Omental fat pad (tissue), 4 donors: ENCODE results near the gene BAX. TPM values are rescaled to one million over a fixed set of nuclear protein-coding genes. Genes with fewer than 3 reads are reported as not detected.

Experiments used
- ATAC-seq: fragments of 150-250 bp; one replicate; pipeline ENCODE4 v1.9.1; 2016; ENCODE audit warnings: mild to moderate bottlenecking, moderate library complexity; ENCODE audit not compliant: low FRiP score
- DNase-seq: peaks from one replicate; pipeline ENCODE4 v3.0.0-alpha.2; 2019; ENCODE audit warnings: low spot score
- CTCF ChIP-seq, 3 donors: fragments of 450-650 bp; IDR thresholded peaks; one replicate each; pipeline ENCODE4 v1.5.1; 2016 to 2017; ENCODE audit warnings: antibody characterized with exemption in 3 of 3, mild to moderate bottlenecking in 3 of 3, moderate library complexity in 2 of 3
- total RNA-seq, 4 donors: library from RNA; depleted of rRNA; stranded (reverse); fragments of >200 nt; gene quantifications; one replicate each; pipeline ENCODE4 v1.1.0, GENCODE V29; 2016

BAX gene
- total RNA-seq, 4 donors from 2014 or later: 26.4 to 64.2 (median 37.3) TPM

- DNase-seq (no peak), ATAC-seq (no peak)
- TF ChIP-seq CTCF (IDR thresholded peaks at IDR 0.05): no peak
Measured at GRCh38 chr19:48970139-48970766, 15.6 kb downstream of the BAX start.

- TF ChIP-seq CTCF (IDR thresholded peaks at IDR 0.05): peak in 1 of 3 donors; percentile 82
- peak; percentile 37 for ATAC-seq
- DNase-seq: peak; percentile 94
Measured at GRCh38 chr19:48970923-48971395, 16.3 kb downstream of the BAX start.

- ATAC-seq (no peak), DNase-seq (no peak)
- TF ChIP-seq CTCF (IDR thresholded peaks at IDR 0.05): no peak
Measured at GRCh38 chr19:48975947-48976847, 21.5 kb downstream of the BAX start.

GRCh38 chr19:48977061-48977460, 22.4 kb downstream of the BAX start:
- DNase-seq (no peak), ATAC-seq (no peak)
- no peak for TF ChIP-seq CTCF (IDR thresholded peaks at IDR 0.05)

GRCh38 chr19:48982280-48982679, 27.6 kb downstream of the BAX start:
- DNase-seq (no peak), ATAC-seq (no peak)
- TF ChIP-seq CTCF (IDR thresholded peaks at IDR 0.05): no peak

- DNase-seq (no peak), ATAC-seq (no peak)
- no peak for TF ChIP-seq CTCF (IDR thresholded peaks at IDR 0.05)
Measured at GRCh38 chr19:48985711-48986110, 31.0 kb downstream of the BAX start.
